NB4 (cell line): ENCODE results near the gene GBA3.

Experiments used
- DNase-seq: peaks from one replicate; pipeline ENCODE4 v3.0.0; 2010; ENCODE audit warnings: low read depth
- H3K4me3 ChIP-seq: one replicate; pipeline ENCODE4 v1.5.1; 2011; ENCODE audit warnings: mild to moderate bottlenecking, low read depth, low read length, moderate library complexity
- MYC ChIP-seq: IDR thresholded peaks from 2 replicates; pipeline ENCODE4 v1.6.1; 2011; ENCODE audit warnings: low read depth, low read length
- POLR2A ChIP-seq: IDR thresholded peaks from 2 replicates; pipeline ENCODE4 v1.6.1; 2011; ENCODE audit warnings: mild to moderate bottlenecking; ENCODE audit not compliant: insufficient read length; ENCODE audit errors: extremely low read depth
- TF ChIP-seq, protein P1 (sequence below): IDR thresholded peaks from one replicate; pipeline ENCODE4 v1.5.1; 2012; ENCODE audit warnings: low read depth, low read length
- TF ChIP-seq, protein P2 (sequence below): IDR thresholded peaks from 2 replicates; pipeline ENCODE4 v1.6.1; 2011; ENCODE audit warnings: low read depth, low read length

The GBA3 gene

GRCh38 chr4:22713841-22714240 is 21.1 kb downstream of the GBA3 start:
- no peak overlapping the region for H3K4me3 ChIP-seq
- TF ChIP-seq, protein P1, sequence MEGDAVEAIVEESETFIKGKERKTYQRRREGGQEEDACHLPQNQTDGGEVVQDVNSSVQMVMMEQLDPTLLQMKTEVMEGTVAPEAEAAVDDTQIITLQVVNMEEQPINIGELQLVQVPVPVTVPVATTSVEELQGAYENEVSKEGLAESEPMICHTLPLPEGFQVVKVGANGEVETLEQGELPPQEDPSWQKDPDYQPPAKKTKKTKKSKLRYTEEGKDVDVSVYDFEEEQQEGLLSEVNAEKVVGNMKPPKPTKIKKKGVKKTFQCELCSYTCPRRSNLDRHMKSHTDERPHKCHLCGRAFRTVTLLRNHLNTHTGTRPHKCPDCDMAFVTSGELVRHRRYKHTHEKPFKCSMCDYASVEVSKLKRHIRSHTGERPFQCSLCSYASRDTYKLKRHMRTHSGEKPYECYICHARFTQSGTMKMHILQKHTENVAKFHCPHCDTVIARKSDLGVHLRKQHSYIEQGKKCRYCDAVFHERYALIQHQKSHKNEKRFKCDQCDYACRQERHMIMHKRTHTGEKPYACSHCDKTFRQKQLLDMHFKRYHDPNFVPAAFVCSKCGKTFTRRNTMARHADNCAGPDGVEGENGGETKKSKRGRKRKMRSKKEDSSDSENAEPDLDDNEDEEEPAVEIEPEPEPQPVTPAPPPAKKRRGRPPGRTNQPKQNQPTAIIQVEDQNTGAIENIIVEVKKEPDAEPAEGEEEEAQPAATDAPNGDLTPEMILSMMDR: no peak
- TF ChIP-seq POLR2A (no peak), MYC (no peak)
- TF ChIP-seq, protein P2, sequence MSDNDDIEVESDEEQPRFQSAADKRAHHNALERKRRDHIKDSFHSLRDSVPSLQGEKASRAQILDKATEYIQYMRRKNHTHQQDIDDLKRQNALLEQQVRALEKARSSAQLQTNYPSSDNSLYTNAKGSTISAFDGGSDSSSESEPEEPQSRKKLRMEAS: no peak
- no peak for DNase-seq

- no peak overlapping the region for H3K4me3 ChIP-seq
- DNase-seq: no peak
- no peak for TF ChIP-seq POLR2A
- no peak for TF ChIP-seq MYC
- TF ChIP-seq, protein P1: no peak
- TF ChIP-seq, protein P2: no peak
These were observed 26.5 kb downstream of the GBA3 start for GRCh38 chr4:22719218-22719617.

DNA sequence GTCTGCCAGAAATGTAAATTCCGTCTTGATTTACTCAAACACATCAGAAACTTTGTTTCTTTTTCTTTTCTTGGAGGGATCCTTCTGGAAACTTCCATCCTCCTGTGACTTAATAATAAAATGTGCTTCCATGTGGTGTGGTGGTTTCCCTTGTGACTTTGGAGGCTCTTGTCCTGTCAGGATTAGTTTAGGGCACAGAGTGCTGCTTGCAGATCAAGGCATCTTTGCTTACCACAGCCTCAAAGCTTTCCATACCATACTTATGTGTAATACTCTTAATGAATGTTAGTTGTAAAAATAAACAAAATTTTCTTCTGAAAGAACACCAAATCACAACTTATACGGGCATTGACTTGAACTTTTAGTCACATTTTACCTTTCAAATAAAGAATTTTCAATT is 27.4 kb downstream of the GBA3 start:
- no peak for TF ChIP-seq MYC
- TF ChIP-seq, protein P1: no peak
- TF ChIP-seq, protein P2: no peak
- TF ChIP-seq POLR2A: no peak
- no peak overlapping the region for H3K4me3 ChIP-seq
- no peak for DNase-seq

GRCh38 chr4:22721204-22721603 is 28.5 kb downstream of the GBA3 start:
- no peak overlapping the region for H3K4me3 ChIP-seq
- DNase-seq: no peak
- TF ChIP-seq, protein P1: no peak
- TF ChIP-seq MYC: no peak
- TF ChIP-seq, protein P2: no peak
- no peak for TF ChIP-seq POLR2A

GRCh38 chr4:22730021-22730420 is 37.3 kb downstream of the GBA3 start:
- no peak for DNase-seq
- H3K4me3 ChIP-seq: no peak overlapping the region
- TF ChIP-seq, protein P1: no peak

- TF ChIP-seq POLR2A (no peak), MYC (no peak)
- TF ChIP-seq, protein P1: no peak
- TF ChIP-seq, protein P2: no peak
- no peak for DNase-seq
- no peak overlapping the region for H3K4me3 ChIP-seq
These were observed 41.1 kb downstream of the GBA3 start for GRCh38 chr4:22733816-22734215.
